Calu3 (cell line): ENCODE results near the gene EZR. TPM values are rescaled to one million over a fixed set of nuclear protein-coding genes. Genes with fewer than 3 reads are reported as not detected.

Source experiments
- BruUV-seq: library from RNA; stranded (reverse); fragments of 400-500 nt; replicated peaks from 2 replicates; lab custom pipeline; 2021; lab: Mats Ljungman, UMichigan
- CTCF ChIA-PET: fragments of 300-600 bp; sonication (Branson Sonifier 250); formaldehyde crosslinking; loops from one replicate; lab custom pipeline; 2022; ENCODE audit warnings: antibody characterized with exemption; lab: Charles Lee
- DNase-seq: peaks from one replicate; pipeline ENCODE4 v3.0.0; 2022
- H3K27ac Mint-ChIP-seq: one replicate; pipeline ENCODE4 v1.8.0; 2022; ENCODE audit warnings: mixed read lengths; ENCODE audit not compliant: unreplicated experiment
- H3K27me3 Mint-ChIP-seq: one replicate; pipeline ENCODE4 v1.8.0; 2022; ENCODE audit warnings: mixed read lengths; ENCODE audit not compliant: unreplicated experiment
- H3K36me3 Mint-ChIP-seq: one replicate; pipeline ENCODE4 v1.8.0; 2022; ENCODE audit warnings: mild to moderate bottlenecking, moderate library complexity, mixed read lengths; ENCODE audit not compliant: insufficient read depth, unreplicated experiment
- H3K4me1 Mint-ChIP-seq: one replicate; pipeline ENCODE4 v1.8.0; 2022; ENCODE audit warnings: mild to moderate bottlenecking, low read depth, mixed read lengths; ENCODE audit not compliant: unreplicated experiment
- H3K4me3 Mint-ChIP-seq: one replicate; pipeline ENCODE4 v1.8.0; 2022; ENCODE audit warnings: mild to moderate bottlenecking, low read depth, moderate library complexity, mixed read lengths; ENCODE audit not compliant: unreplicated experiment
- H3K9me3 Mint-ChIP-seq: one replicate; pipeline ENCODE4 v1.8.0; 2022; ENCODE audit warnings: low read depth, mixed read lengths; ENCODE audit not compliant: unreplicated experiment
- intact Hi-C: fragments of 100-400 bp; cut with micrococcal nuclease; formaldehyde crosslinking; loops from one replicate; pipeline ENCODE4 v1.10.0; 2022; ENCODE audit not compliant: unreplicated experiment
- total RNA-seq: library from RNA; stranded (reverse); gene quantifications from 2 replicates; pipeline ENCODE4 v1.2.3, GENCODE V29; 2022
- TF ChIP-seq, protein P1 (sequence below): fragments of 200-600 bp; IDR thresholded peaks from one replicate; pipeline ENCODE4 v1.8.0; 2022; ENCODE audit warnings: antibody characterized with exemption; ENCODE audit not compliant: unreplicated experiment

Gene EZR
- total RNA-seq, 1 experiment from 2014 or later, result 935 TPM

DNA sequence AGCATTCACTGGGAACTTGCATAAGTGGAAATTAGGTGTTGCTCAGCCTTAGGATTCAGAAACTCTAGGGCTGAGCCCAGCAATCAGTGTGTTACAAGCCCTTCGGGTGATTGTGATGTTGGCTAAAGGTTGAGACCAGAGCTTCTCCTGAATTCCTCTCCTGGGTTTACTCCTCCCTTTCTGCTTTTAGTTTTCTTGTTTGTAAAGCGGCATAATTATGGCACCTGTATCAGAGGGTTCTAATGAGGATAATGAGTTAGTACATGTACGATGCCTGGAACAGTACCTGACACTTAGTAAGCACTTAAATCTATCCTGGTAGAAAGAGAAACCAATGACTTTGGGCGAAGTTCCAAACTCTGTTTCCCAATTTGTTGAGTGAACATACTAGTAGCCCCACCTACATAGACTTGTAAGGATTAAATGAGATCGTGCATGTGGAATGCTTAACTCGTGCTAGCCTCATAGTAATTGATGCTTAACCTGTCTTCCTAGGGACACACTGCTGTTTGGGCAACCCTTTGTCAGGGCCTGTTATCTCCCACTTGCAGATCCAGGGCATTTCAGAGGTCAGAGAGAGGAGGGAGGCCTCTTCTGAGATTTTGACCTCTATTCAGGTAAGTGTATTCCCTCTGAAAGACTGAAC is 932 bp upstream of the EZR start:
- Mint-ChIP-seq H3K4me3 (peak overlapping the region; percentile 85), H3K27ac (peak overlapping the region; percentile 89), H3K4me1 (no peaks in the 10 kb centered on the region), H3K36me3 (peaks cover 54% of the 10 kb centered on the region), H3K9me3 (no peaks in the 10 kb centered on the region), H3K27me3 (no peaks in the 10 kb centered on the region)
- DNase-seq, result no peak
- BruUV-seq, result no TSS peak
- TF ChIP-seq, protein P1, sequence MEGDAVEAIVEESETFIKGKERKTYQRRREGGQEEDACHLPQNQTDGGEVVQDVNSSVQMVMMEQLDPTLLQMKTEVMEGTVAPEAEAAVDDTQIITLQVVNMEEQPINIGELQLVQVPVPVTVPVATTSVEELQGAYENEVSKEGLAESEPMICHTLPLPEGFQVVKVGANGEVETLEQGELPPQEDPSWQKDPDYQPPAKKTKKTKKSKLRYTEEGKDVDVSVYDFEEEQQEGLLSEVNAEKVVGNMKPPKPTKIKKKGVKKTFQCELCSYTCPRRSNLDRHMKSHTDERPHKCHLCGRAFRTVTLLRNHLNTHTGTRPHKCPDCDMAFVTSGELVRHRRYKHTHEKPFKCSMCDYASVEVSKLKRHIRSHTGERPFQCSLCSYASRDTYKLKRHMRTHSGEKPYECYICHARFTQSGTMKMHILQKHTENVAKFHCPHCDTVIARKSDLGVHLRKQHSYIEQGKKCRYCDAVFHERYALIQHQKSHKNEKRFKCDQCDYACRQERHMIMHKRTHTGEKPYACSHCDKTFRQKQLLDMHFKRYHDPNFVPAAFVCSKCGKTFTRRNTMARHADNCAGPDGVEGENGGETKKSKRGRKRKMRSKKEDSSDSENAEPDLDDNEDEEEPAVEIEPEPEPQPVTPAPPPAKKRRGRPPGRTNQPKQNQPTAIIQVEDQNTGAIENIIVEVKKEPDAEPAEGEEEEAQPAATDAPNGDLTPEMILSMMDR, result no peak
- CTCF ChIA-PET, result interaction anchor here (0.8 to 1.5 kb wide), 3 partner anchors 12 to 56 kb away, joined by 4 to 12 read pairs (median 9); no protein-coding TSS in a partner anchor
- intact Hi-C loops, result loop anchor here (5.0 kb wide), 1 partner anchor 47 kb away; no protein-coding TSS in a partner anchor

DNA sequence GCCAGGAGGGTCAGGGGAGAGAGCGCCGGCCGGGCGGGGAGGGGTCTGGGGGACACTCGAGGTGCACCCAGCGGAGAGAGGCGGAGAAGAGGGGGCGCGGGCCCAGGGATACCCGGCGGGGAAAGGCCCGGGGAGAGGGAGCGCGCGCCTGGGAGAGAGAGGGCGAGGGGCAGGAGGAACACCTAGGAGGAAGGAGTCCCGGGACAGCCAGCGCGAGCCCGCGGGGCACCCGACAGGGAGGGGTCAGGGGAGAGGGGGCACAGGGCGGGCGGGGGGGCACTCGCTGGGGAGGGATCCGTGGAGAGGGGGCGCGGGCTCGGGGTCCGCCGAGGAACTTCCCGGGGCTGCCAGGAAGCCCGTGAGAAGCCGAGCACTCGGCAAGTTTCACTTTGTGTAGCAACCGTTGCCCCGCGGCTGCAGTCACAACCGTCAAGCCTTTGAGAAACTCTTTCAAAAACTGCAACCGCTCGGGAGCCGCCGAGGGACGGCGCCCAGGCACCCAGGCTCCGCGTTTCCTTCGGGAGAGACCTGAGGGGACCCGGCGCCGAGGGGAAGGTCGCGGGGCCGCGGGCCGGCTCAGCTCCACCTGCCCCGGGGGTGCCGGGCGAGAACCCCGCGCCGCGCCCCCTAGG is 471 bp downstream of the EZR start:
- TF ChIP-seq, protein P1, result no peak
- CTCF ChIA-PET, result interaction anchor here (1.0 to 1.5 kb wide), 2 partner anchors 10 to 51 kb away, joined by 4 to 12 read pairs; no protein-coding TSS in a partner anchor
- H3K4me1 Mint-ChIP-seq, result peaks cover 10% of the 10 kb centered on the region
- H3K9me3 Mint-ChIP-seq, result no peaks in the 10 kb centered on the region
- peak overlapping the region; percentile 97 for H3K27ac Mint-ChIP-seq
- H3K27me3 Mint-ChIP-seq, result no peaks in the 10 kb centered on the region
- peak overlapping the region; percentile 85 for H3K4me3 Mint-ChIP-seq
- no TSS peak for BruUV-seq
- intact Hi-C loops, result loop anchor here (5.0 kb wide), 1 partner anchor 49 kb away; no protein-coding TSS in a partner anchor
- H3K36me3 Mint-ChIP-seq, result peaks cover 68% of the 10 kb centered on the region
- peak; percentile 76 for DNase-seq

DNA sequence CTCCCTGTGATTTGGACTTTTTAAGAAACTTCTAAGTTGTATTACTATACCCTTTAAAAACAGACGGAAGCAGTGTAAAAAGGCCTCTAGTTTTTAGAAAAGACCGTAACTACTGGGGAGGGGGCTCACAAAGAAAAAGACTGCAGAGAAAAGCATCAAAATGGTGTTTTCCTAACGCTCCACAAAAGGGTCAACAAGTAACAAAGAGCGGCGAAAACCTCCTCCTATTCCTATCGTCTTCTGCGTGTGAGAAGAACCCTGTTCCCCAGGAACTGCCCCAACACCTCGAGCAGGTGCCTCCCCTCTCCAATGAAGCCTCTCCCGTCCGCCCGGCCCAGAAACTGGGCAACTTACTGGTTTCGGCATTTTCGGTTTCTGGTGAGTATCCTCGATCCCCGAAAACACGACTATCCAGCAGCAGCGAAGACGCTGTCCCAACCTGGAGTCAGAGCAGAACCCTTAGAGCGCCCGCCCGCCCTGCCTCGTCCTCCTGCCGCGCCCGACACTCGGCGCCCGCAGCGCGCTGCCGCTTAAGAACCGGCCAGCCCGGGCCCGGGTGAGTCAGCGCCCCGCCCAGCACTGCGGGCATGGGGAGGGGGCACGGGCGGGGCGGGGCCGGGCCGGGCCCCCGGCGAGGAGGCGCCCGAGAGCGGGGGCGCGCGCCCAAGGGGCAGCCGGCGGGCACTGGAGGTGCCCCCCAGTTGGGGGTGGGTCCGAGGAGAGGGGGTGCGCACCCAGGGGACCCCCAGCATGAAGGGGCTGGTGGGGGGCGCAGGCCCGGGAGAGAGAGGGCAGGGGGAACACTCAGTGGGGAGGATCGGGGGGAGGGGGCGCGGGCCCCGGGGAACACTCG is 1.2 kb downstream of the EZR start:
- no peaks in the 10 kb centered on the region for H3K27me3 Mint-ChIP-seq
- H3K36me3 Mint-ChIP-seq, result peaks cover 75% of the 10 kb centered on the region
- BruUV-seq, result TSS peak; percentile 36
- intact Hi-C loops, result loop anchor here (5.0 kb wide), 1 partner anchor 49 kb away; no protein-coding TSS in a partner anchor
- TF ChIP-seq, protein P1, result no peak
- peaks cover 16% of the 10 kb centered on the region for H3K4me1 Mint-ChIP-seq
- no peaks in the 10 kb centered on the region for H3K9me3 Mint-ChIP-seq
- DNase-seq, result peak; percentile 92
- peak overlapping the region; percentile 85 for H3K4me3 Mint-ChIP-seq
- CTCF ChIA-PET, result no interaction called here
- peak overlapping the region; percentile 97 for H3K27ac Mint-ChIP-seq
